ENCODE results near the gene IL11. TPM values are rescaled to one million over a fixed set of nuclear protein-coding genes. Genes with fewer than 3 reads are reported as not detected.

Gene IL11
- polyA plus RNA-seq, 1 donor from 2014 or later = not detected

DNA sequence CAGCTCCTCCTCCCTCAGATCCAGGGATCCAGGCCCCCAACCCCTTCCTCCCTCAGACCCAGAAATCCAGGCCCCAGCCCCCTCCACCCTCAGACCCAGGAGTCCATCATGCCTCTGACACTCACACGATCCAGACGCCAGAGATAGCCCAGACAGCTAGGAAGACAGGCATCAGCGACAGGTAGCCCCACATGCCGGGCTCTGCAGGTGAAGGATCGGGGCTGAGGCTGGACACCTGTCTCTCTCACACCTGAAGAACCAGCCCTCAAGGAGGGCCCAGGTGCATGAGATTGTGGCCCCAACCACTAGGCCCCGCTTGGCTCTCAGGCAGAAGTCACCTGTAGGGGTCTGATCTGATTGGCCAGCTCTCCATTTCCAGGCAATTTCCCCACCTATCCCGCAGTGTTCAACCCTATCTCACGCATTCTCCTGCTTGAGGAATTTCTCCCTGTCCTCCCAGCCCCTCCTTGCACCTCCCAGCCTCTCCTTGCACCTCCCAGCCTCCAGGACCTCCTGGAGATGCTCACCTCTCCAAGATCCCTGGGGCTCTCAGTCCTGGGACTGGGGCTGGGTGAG, 49.3 kb downstream of the IL11 start:
- H3K27me3 Mint-ChIP-seq = peaks cover 16% of the 10 kb centered on the region
- peaks cover 3% of the 10 kb centered on the region for H3K36me3 Mint-ChIP-seq
- no peaks in the 10 kb centered on the region for H3K9me3 Mint-ChIP-seq
- no peak overlapping the region for H3K4me3 Mint-ChIP-seq
- no peak overlapping the region for H3K27ac Mint-ChIP-seq
- peaks cover 0 to 1% (median 0%) of the 10 kb centered on the region in 3 donors for H3K4me1 Mint-ChIP-seq

- H3K36me3 Mint-ChIP-seq = peaks cover 3% of the 10 kb centered on the region
- H3K27ac Mint-ChIP-seq = no peak overlapping the region
- H3K27me3 Mint-ChIP-seq = peaks cover 14% of the 10 kb centered on the region
- peaks cover 0 to 1% (median 0%) of the 10 kb centered on the region in 3 donors for H3K4me1 Mint-ChIP-seq
- no peak overlapping the region for H3K4me3 Mint-ChIP-seq
- H3K9me3 Mint-ChIP-seq = no peaks in the 10 kb centered on the region
Observed at GRCh38 chr19:55319785-55320184, 50.5 kb downstream of the IL11 start.

DNA sequence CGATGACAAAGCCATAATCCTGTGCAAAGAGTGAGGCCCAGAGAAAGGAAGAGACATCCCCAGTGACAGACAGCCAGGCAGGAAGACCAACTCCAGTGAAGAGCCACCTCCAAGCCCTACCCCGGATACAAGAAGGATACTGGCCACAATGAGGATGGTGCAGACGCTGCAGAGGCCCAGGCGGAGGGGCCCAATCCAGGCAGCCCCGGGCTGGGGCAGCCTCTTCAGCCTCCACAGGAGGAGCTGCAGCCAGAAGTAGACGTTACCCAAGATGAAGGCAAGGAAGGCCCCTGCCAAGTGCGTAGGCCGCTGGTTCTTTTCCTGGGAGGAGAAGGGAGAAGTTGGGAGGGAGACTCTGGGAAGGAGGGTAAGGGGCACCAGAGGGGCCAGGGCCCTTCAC, 53.6 kb downstream of the IL11 start:
- H3K4me1 Mint-ChIP-seq = no peaks in the 10 kb centered on the region
- H3K36me3 Mint-ChIP-seq = peaks cover 1% of the 10 kb centered on the region
- H3K9me3 Mint-ChIP-seq = no peaks in the 10 kb centered on the region
- H3K27me3 Mint-ChIP-seq = peaks cover 1% of the 10 kb centered on the region
- H3K27ac Mint-ChIP-seq = no peak overlapping the region
- H3K4me3 Mint-ChIP-seq = no peak overlapping the region

- no peak overlapping the region for H3K4me3 Mint-ChIP-seq
- peaks cover 1% of the 10 kb centered on the region for H3K27me3 Mint-ChIP-seq
- no peaks in the 10 kb centered on the region for H3K9me3 Mint-ChIP-seq
- H3K27ac Mint-ChIP-seq = no peak overlapping the region
- H3K36me3 Mint-ChIP-seq = no peaks in the 10 kb centered on the region
- H3K4me1 Mint-ChIP-seq = no peaks in the 10 kb centered on the region
Observed at GRCh38 chr19:55315956-55316525, 54.2 kb downstream of the IL11 start.

GRCh38 chr19:55314396-55314795, 55.9 kb downstream of the IL11 start:
- H3K4me1 Mint-ChIP-seq = peaks cover 0 to 2% (median 0%) of the 10 kb centered on the region in 3 donors
- no peak overlapping the region for H3K4me3 Mint-ChIP-seq
- H3K27ac Mint-ChIP-seq = no peak overlapping the region
- no peaks in the 10 kb centered on the region for H3K9me3 Mint-ChIP-seq
- no peaks in the 10 kb centered on the region for H3K36me3 Mint-ChIP-seq
- H3K27me3 Mint-ChIP-seq = no peaks in the 10 kb centered on the region

Other genes with a start within 250 kb of the IL11 start
- gene TNNT1, start 221.3 kb downstream of the IL11 start, polyA plus RNA-seq = not detected
- not detected for gene TNNI3, start 212.7 kb downstream of the IL11 start, polyA plus RNA-seq
- not detected for gene DNAAF3, start 203.8 kb downstream of the IL11 start, polyA plus RNA-seq
- 0.43 TPM for gene SYT5, start 190.2 kb downstream of the IL11 start, polyA plus RNA-seq
- not detected for gene PTPRH, start 161.0 kb downstream of the IL11 start, polyA plus RNA-seq
- gene TMEM86B, start 141.7 kb downstream of the IL11 start, polyA plus RNA-seq = 1.4 TPM
- gene PPP6R1, start 111.4 kb downstream of the IL11 start, polyA plus RNA-seq = 47.0 TPM
- 34.1 TPM for gene HSPBP1, start 90.4 kb downstream of the IL11 start, polyA plus RNA-seq
- 0.34 TPM for gene BRSK1, start 86.5 kb downstream of the IL11 start, polyA plus RNA-seq
- not detected for gene TMEM150B, start 45.1 kb downstream of the IL11 start, polyA plus RNA-seq
- 2.3 TPM for gene KMT5C, start 30.6 kb downstream of the IL11 start, polyA plus RNA-seq
- gene COX6B2, start 15.7 kb downstream of the IL11 start, polyA plus RNA-seq = not detected
- gene GARIN5B, start 7.2 kb downstream of the IL11 start, polyA plus RNA-seq = not detected
- gene TMEM190, start 6.4 kb upstream of the IL11 start, polyA plus RNA-seq = not detected
- 1.1 TPM for gene TMEM238, start 13.8 kb upstream of the IL11 start, polyA plus RNA-seq
- gene RPL28, start 15.5 kb upstream of the IL11 start, polyA plus RNA-seq = 825 TPM
- 37.6 TPM for gene UBE2S, start 37.3 kb upstream of the IL11 start, polyA plus RNA-seq
- not detected for gene SHISA7, start 72.8 kb upstream of the IL11 start, polyA plus RNA-seq
- 40.0 TPM for gene ISOC2, start 91.2 kb upstream of the IL11 start, polyA plus RNA-seq
- gene C19orf85, start 94.3 kb upstream of the IL11 start, polyA plus RNA-seq = not detected
- gene ZNF628, start 106.2 kb upstream of the IL11 start, polyA plus RNA-seq = 0.34 TPM
- gene NAT14, start 114.7 kb upstream of the IL11 start, polyA plus RNA-seq = 6.1 TPM
- not detected for gene SSC5D, start 118.0 kb upstream of the IL11 start, polyA plus RNA-seq
- not detected for gene SBK2, start 166.7 kb upstream of the IL11 start, polyA plus RNA-seq
- not detected for gene SBK3, start 175.1 kb upstream of the IL11 start, polyA plus RNA-seq
- gene ZNF579, start 210.4 kb upstream of the IL11 start, polyA plus RNA-seq = 0.79 TPM
- gene FIZ1, start 229.1 kb upstream of the IL11 start, polyA plus RNA-seq = 3.1 TPM
- 49.6 TPM for gene ZNF524, start 229.8 kb upstream of the IL11 start, polyA plus RNA-seq
- gene ZNF865, start 235.2 kb upstream of the IL11 start, polyA plus RNA-seq = 0.36 TPM

All from IgD-negative memory B cell (primary cell).